H9 (cell line): ENCODE measurements around the gene CTXN3. TPM values are rescaled to one million over a fixed set of nuclear protein-coding genes. Genes with fewer than 3 reads are reported as not detected.

Source experiments
- DNase-seq: peaks from one replicate; pipeline ENCODE4 v3.0.0-alpha.2; 2017
- H2AFZ ChIP-seq: one replicate; pipeline ENCODE4 v1.6.1; 2013; ENCODE audit warnings: mild to moderate bottlenecking, low read length, control low read depth, moderate library complexity
- H2AK5ac ChIP-seq: 2 replicates; pipeline ENCODE4 v1.6.1; 2013; ENCODE audit warnings: low read length, control low read depth, mixed read lengths; ENCODE audit not compliant: insufficient read length
- H2BK120ac ChIP-seq: one replicate; pipeline ENCODE4 v1.6.1; 2013; ENCODE audit warnings: low read depth, mild to moderate bottlenecking, low read length, control low read depth, inconsistent platforms; ENCODE audit not compliant: poor library complexity, severe bottlenecking
- H2BK12ac ChIP-seq: 2 replicates; pipeline ENCODE4 v1.6.1; 2013; ENCODE audit warnings: low read length, control low read depth, mixed read lengths, low read depth; ENCODE audit not compliant: insufficient read length
- H2BK15ac ChIP-seq: 2 replicates; pipeline ENCODE4 v1.6.1; 2013; ENCODE audit warnings: low read depth, low read length, control low read depth
- H2BK20ac ChIP-seq: one replicate; pipeline ENCODE4 v1.6.1; 2013; ENCODE audit warnings: low read depth, mild to moderate bottlenecking, low read length, control low read depth, inconsistent platforms; ENCODE audit not compliant: poor library complexity, severe bottlenecking
- H2BK5ac ChIP-seq: 2 replicates; pipeline ENCODE4 v1.6.1; 2013; ENCODE audit warnings: low read length, control low read depth, mixed read lengths; ENCODE audit not compliant: insufficient read length
- H3K14ac ChIP-seq: 2 replicates; pipeline ENCODE4 v1.6.1; 2013; ENCODE audit warnings: low read length, control low read depth; ENCODE audit not compliant: insufficient read depth
- H3K18ac ChIP-seq: 2 replicates; pipeline ENCODE4 v1.6.1; 2013; ENCODE audit warnings: low read depth, mild to moderate bottlenecking, mixed read lengths, low read length, control low read depth; ENCODE audit not compliant: insufficient read length
- H3K23ac ChIP-seq: 2 replicates; pipeline ENCODE4 v1.6.1; 2013; ENCODE audit warnings: low read length, control low read depth, mixed read lengths, low read depth; ENCODE audit not compliant: insufficient read length
- H3K23me2 ChIP-seq: 2 replicates; pipeline ENCODE4 v1.6.1; 2013; ENCODE audit warnings: low read depth, mild to moderate bottlenecking, mixed read lengths, low read length, control low read depth; ENCODE audit not compliant: insufficient read length, poor library complexity, severe bottlenecking
- H3K27ac ChIP-seq: 2 replicates; pipeline ENCODE4 v1.5.1; 2013; ENCODE audit warnings: low read length, control low read depth, mixed read lengths, low read depth; ENCODE audit not compliant: insufficient read length
- H3K27me3 ChIP-seq: 2 replicates; pipeline ENCODE4 v1.6.1; 2013; ENCODE audit warnings: low read length, control low read depth, inconsistent platforms; ENCODE audit not compliant: insufficient read depth
- H3K4ac ChIP-seq: 2 replicates; pipeline ENCODE4 v1.6.1; 2013; ENCODE audit warnings: low read depth, mild to moderate bottlenecking, control low read depth, inconsistent platforms, low read length, moderate library complexity
- H3K4me1 ChIP-seq: 2 replicates; pipeline ENCODE4 v1.6.1; 2013; ENCODE audit warnings: low read length, control low read depth, inconsistent platforms; ENCODE audit not compliant: insufficient read depth
- H3K4me2 ChIP-seq: 2 replicates; pipeline ENCODE4 v1.6.1; 2013; ENCODE audit warnings: low read length, control low read depth, mixed read lengths; ENCODE audit not compliant: insufficient read length, insufficient read depth
- H3K56ac ChIP-seq: 2 replicates; pipeline ENCODE4 v1.6.1; 2013; ENCODE audit warnings: low read depth, mild to moderate bottlenecking, mixed read lengths, low read length, control low read depth; ENCODE audit not compliant: insufficient read length
- H3K79me1 ChIP-seq: 2 replicates; pipeline ENCODE4 v1.6.1; 2013; ENCODE audit warnings: low read depth, mild to moderate bottlenecking, moderate library complexity, low read length, control low read depth, inconsistent platforms; ENCODE audit not compliant: insufficient read depth, poor library complexity, severe bottlenecking
- H3K79me2 ChIP-seq: 2 replicates; pipeline ENCODE4 v1.6.1; 2013; ENCODE audit warnings: low read length, control low read depth, inconsistent platforms; ENCODE audit not compliant: insufficient read depth
- H3K9ac ChIP-seq: 2 replicates; pipeline ENCODE4 v1.6.1; 2013; ENCODE audit warnings: low read length, control low read depth, mixed read lengths; ENCODE audit not compliant: insufficient read length; ENCODE audit errors: extremely low read depth
- H3K9me3 ChIP-seq: one replicate; pipeline ENCODE4 v1.6.1; 2013; ENCODE audit warnings: low read depth, low read length, inconsistent platforms; ENCODE audit not compliant: control insufficient read depth
- H3T11ph ChIP-seq: one replicate; pipeline ENCODE4 v1.6.1; 2013; ENCODE audit warnings: mild to moderate bottlenecking, low read length, control low read depth, inconsistent platforms
- H4K20me1 ChIP-seq: one replicate; pipeline ENCODE4 v1.6.1; 2013; ENCODE audit not compliant: control insufficient read depth, insufficient read length, insufficient read depth
- H4K5ac ChIP-seq: 2 replicates; pipeline ENCODE4 v1.6.1; 2013; ENCODE audit warnings: low read depth, mild to moderate bottlenecking, mixed read lengths, low read length, control low read depth; ENCODE audit not compliant: insufficient read length
- H4K8ac ChIP-seq: replicated peaks from 2 replicates; pipeline ENCODE4 v1.6.1; 2013; ENCODE audit warnings: low read length, control low read depth, mixed read lengths, low read depth; ENCODE audit not compliant: insufficient read length
- H4K91ac ChIP-seq: 2 replicates; pipeline ENCODE4 v1.6.1; 2013; ENCODE audit warnings: low read depth, mild to moderate bottlenecking, moderate library complexity, mixed read lengths, low read length, control low read depth; ENCODE audit not compliant: insufficient read length
- H3K27ac Mint-ChIP-seq, 3 experiments: 2 replicates in 2 of 3; 3 replicates in 1 of 3; pipeline ENCODE4 v1.8.0; 2020 to 2021; ENCODE audit warnings: mixed read lengths in 3 of 3, mild to moderate bottlenecking in 1 of 3, moderate library complexity in 1 of 3
- H3K27me3 Mint-ChIP-seq: 2 replicates; pipeline ENCODE4 v1.8.0; 2021; ENCODE audit warnings: low read depth, mild to moderate bottlenecking, moderate library complexity, mixed read lengths
- H3K36me3 Mint-ChIP-seq, 3 experiments: 2 replicates in 2 of 3; 3 replicates in 1 of 3; pipeline ENCODE4 v1.8.0; 2020 to 2021; ENCODE audit warnings: low read depth in 3 of 3, mixed read lengths in 3 of 3; ENCODE audit not compliant: insufficient read depth in 1 of 3
- H3K4me1 Mint-ChIP-seq, 2 experiments: 2 replicates each; pipeline ENCODE4 v1.8.0; 2020; ENCODE audit warnings: mixed read lengths in 2 of 2
- H3K4me3 Mint-ChIP-seq, 2 experiments: 2 replicates in 1 of 2; 3 replicates in 1 of 2; pipeline ENCODE4 v1.8.0; 2020 to 2021; ENCODE audit warnings: mild to moderate bottlenecking in 2 of 2, mixed read lengths in 2 of 2, moderate library complexity in 1 of 2
- H3K9me3 Mint-ChIP-seq, 2 experiments: 2 replicates in 1 of 2; 3 replicates in 1 of 2; pipeline ENCODE4 v1.8.0; 2020; ENCODE audit warnings: mild to moderate bottlenecking in 2 of 2, mixed read lengths in 2 of 2, moderate library complexity in 1 of 2
- CTCF ChIP-seq: fragments of 200-600 bp; sonication (generic); conservative IDR thresholded peaks from 3 replicates; pipeline ENCODE4 v1.8.0; 2021; ENCODE audit warnings: antibody characterized with exemption, mild to moderate bottlenecking
- WGBS: extraction: QIAGEN DNeasy Blood & Tissue Kit; methylation state at CpG from one replicate; pipeline ENCODE4 v1.1.7; 2013; ENCODE audit warnings: missing lambda C conversion rate, low lambda C conversion rate, mixed read lengths; ENCODE audit not compliant: insufficient read length; ENCODE audit errors: extremely low coverage; 5-methylcytosine and 5-hydroxymethylcytosine counted together
- total RNA-seq: library from RNA; stranded (reverse); gene quantifications from 2 replicates; pipeline ENCODE4 v1.2.1, GENCODE V29; 2021

CTXN3 gene
- total RNA-seq, 1 experiment from 2014 or later, result not detected

GRCh38 chr5:127685662-127686061 is 36.8 kb downstream of the CTXN3 start:
- Histone ChIP-seq H3K18ac (no peak overlapping the region), H2AFZ (no peak overlapping the region), H3K4me2 (no peak overlapping the region), H3K27me3 (no peaks in the 10 kb centered on the region), H4K5ac (no peak overlapping the region), H4K8ac (no peak overlapping the region), H4K20me1 (no peaks in the 10 kb centered on the region), H2BK15ac (no peak overlapping the region), H4K91ac (no peak overlapping the region), H3K23me2 (no peaks in the 10 kb centered on the region), H2BK5ac (no peak overlapping the region), H2BK20ac (no peak overlapping the region), H2BK12ac (no peak overlapping the region), H3K79me1 (no peaks in the 10 kb centered on the region), H2BK120ac (no peak overlapping the region), H3K79me2 (no peaks in the 10 kb centered on the region), H3K56ac (no peak overlapping the region), H2AK5ac (no peak overlapping the region), H3K4me1 (no peaks in the 10 kb centered on the region), H3K27ac (no peak overlapping the region), H3K14ac (no peak overlapping the region), H3K23ac (no peak overlapping the region), H3K4ac (no peak overlapping the region), H3K9ac (no peak overlapping the region), H3T11ph (no peak overlapping the region), H3K9me3 (no peaks in the 10 kb centered on the region)
- Mint-ChIP-seq H3K9me3 (no peaks in the 10 kb centered on the region), H3K4me1 (no peaks in the 10 kb centered on the region), H3K4me3 (no peak overlapping the region), H3K27me3 (no peaks in the 10 kb centered on the region), H3K27ac (no peak overlapping the region), H3K36me3 (no peaks in the 10 kb centered on the region)
- DNase-seq, result no peak
- no peak for TF ChIP-seq CTCF
- WGBS, result no CpG with 5 or more reads among the region's 2 CpGs
